ENCODE results near the gene PTPRO.
A peak's percentile ranks its signal among the peaks of the same experiment; 100 is the strongest.
"Not testable (repeated sequence)": the region's sequence is repeated elsewhere in the genome, so short reads cannot be mapped to it uniquely, and the experiment has no call there.

PTPRO gene

GRCh38 chr12:15608941-15609340, 286.6 kb downstream of the PTPRO start:
- no peak for DNase-seq (ENCODE audit: extremely low read depth, low read depth)
- TF ChIP-seq, protein P1, sequence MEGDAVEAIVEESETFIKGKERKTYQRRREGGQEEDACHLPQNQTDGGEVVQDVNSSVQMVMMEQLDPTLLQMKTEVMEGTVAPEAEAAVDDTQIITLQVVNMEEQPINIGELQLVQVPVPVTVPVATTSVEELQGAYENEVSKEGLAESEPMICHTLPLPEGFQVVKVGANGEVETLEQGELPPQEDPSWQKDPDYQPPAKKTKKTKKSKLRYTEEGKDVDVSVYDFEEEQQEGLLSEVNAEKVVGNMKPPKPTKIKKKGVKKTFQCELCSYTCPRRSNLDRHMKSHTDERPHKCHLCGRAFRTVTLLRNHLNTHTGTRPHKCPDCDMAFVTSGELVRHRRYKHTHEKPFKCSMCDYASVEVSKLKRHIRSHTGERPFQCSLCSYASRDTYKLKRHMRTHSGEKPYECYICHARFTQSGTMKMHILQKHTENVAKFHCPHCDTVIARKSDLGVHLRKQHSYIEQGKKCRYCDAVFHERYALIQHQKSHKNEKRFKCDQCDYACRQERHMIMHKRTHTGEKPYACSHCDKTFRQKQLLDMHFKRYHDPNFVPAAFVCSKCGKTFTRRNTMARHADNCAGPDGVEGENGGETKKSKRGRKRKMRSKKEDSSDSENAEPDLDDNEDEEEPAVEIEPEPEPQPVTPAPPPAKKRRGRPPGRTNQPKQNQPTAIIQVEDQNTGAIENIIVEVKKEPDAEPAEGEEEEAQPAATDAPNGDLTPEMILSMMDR (IDR thresholded peaks at IDR 0.05; ENCODE audit: low read depth, low read length), result no peak

- TF ChIP-seq, protein P1 (IDR thresholded peaks at IDR 0.05; ENCODE audit: low read depth, low read length), result no peak
- DNase-seq (ENCODE audit: extremely low read depth, low read depth), result peak; percentile 42
Measured at GRCh38 chr12:15613981-15614380, 291.7 kb downstream of the PTPRO start.

DNA sequence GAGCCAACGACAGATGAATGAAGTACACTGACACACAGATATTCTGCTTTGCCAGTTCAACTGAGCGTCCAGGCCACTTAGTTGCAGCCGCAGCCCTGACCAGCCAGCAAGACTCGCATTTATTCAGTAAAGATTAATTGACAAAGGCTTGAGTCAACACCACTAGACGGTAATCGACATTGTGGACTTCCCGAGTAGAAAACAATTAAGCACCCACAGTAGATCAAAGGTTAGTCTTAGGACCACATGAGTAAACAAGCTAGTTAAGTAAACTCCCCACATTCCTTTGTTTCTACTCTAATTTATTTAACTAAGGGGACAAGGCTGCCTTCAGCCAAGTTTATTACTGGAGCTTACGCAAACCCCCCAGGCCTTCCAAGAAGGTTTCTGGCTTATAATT, 294.2 kb downstream of the PTPRO start:
- not testable (repeated sequence) for DNase-seq (ENCODE audit: extremely low read depth, low read depth)

DNA sequence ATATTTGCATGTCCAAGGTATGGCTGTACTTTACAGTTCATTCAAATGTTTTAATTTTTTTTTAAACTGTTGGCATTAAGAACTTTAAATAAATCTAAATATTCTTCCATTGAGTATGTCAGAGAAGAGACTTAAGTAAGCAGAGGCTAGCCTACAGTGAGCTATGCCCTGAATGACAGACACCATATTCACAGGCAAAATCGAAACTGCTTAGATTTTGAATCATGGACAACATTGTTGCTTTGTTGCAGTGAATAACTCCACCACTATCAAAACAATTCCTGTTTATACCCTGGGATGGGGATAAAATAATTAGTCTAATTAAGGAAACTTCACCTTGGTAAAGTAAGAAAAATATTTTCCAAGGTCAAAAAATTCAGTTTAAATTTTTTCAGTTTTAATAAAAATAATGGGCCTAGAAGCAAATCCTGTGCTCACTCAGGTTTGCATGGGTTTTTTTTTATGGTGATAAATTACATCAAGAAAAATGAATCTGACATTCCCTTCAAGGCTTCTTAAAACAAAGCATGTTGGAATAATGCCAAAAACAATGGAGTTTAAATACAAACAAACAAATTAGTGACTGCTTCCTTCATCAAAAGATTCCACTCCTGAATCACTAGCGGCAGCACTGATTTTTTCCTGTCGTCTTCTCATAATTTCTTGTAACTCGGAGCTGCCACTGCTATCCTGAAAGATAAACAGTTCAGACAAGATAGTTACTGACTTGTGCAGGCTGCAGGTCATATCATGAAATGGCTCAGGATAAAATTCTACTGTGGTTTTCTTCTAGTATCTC, 298.6 kb downstream of the PTPRO start:
- no peak for DNase-seq (ENCODE audit: extremely low read depth, low read depth)
- TF ChIP-seq, protein P1 (IDR thresholded peaks at IDR 0.05; ENCODE audit: low read depth, low read length), result no peak

DNA sequence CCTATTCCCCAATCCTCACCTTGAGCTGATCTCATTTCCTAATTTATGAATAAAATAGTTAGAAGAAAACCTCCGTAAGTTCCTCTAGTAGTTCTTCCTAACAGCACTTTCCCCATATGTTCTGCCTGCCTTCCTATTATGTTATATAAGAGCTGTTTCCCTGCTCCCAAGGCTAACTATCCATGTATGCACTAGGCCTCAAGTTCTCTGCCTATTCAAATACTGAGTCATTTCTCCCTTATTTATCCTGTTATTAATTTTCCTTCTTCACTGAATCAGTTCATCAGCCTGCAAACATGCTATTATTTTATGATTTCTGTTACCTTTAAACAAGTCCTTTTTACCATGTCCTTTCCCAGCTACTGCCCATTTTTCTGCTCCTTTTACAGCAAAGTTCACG, 302.8 kb downstream of the PTPRO start:
- DNase-seq (ENCODE audit: extremely low read depth, low read depth), result no peak
- TF ChIP-seq, protein P1 (IDR thresholded peaks at IDR 0.05; ENCODE audit: low read depth, low read length), result no peak

DNA sequence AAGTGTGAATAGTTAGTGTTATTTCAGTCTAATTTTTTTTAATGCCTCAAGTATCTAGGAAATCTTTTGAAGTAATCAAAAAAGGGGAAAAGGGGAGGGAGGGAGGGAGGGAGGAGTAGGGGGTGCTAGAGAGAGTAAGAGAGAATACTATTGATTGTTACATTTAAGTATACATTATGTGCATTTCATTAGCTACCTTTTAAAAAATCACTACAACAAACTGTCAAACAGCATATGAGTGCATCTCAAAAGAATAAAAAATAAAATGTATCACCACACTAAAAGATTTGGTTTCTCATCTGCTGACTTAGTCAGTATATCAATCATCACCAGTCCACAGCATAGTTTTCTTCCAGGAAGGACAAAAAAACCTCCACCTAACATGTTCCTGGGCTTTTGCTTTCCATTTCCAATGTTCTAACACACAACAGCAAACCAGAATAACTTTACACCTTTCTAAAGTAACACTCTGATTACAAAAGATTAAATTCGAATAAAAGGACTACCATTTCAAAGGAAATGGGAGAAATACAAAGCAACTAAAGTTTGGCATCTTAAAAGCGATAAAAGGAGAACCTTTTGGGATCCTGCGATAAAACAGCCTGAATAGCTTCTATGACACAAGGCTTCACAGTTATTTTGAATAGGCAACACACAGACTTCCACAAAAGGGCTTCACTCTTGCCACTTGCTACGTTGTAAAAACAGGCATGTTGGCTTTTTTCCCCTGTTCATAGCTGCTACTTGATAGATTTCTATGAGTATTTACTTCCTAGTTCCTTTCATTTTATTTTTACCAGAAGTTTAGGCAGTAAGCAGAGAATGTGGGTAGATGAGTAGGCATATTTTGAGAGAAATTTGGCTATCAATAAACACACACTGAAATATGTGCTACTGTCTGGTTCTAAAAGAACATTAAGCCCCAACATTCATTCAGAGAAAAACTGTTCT, 306.0 kb downstream of the PTPRO start:
- DNase-seq (ENCODE audit: extremely low read depth, low read depth), result no peak
- TF ChIP-seq, protein P1 (IDR thresholded peaks at IDR 0.05; ENCODE audit: low read depth, low read length), result no peak

GRCh38 chr12:15629108-15629507, 306.8 kb downstream of the PTPRO start:
- TF ChIP-seq, protein P1 (IDR thresholded peaks at IDR 0.05; ENCODE audit: low read depth, low read length), result no peak
- DNase-seq (ENCODE audit: extremely low read depth, low read depth), result no peak
